Osteoblast (primary cell): ENCODE data around the gene IFT80. TPM values are rescaled to one million over a fixed set of nuclear protein-coding genes. Genes with fewer than 3 reads are reported as not detected.

Source experiments
- DNase-seq: peaks from one replicate; pipeline ENCODE4 v3.0.0; 2011; ENCODE audit warnings: low spot score, mixed read lengths; ENCODE audit not compliant: insufficient read length; ENCODE audit errors: missing footprints
- H2AFZ ChIP-seq: 2 replicates; pipeline ENCODE4 v1.6.0; 2011; ENCODE audit warnings: mild to moderate bottlenecking, low read length
- H3K27ac ChIP-seq: 2 replicates; pipeline ENCODE4 v1.5.1; 2011; ENCODE audit warnings: mild to moderate bottlenecking, low read depth, low read length, moderate library complexity
- H3K27me3 ChIP-seq: 2 replicates; pipeline ENCODE4 v1.6.0; 2012; ENCODE audit warnings: mild to moderate bottlenecking, control low read depth, inconsistent platforms, low read length, moderate library complexity; ENCODE audit not compliant: insufficient read depth
- H3K36me3 ChIP-seq: 2 replicates; pipeline ENCODE4 v1.5.1; 2011; ENCODE audit warnings: mild to moderate bottlenecking, low read length, control low read depth, moderate library complexity; ENCODE audit not compliant: insufficient read depth
- H3K4me1 ChIP-seq: 2 replicates; pipeline ENCODE4 v1.5.1; 2011; ENCODE audit warnings: mild to moderate bottlenecking, low read length, control low read depth, moderate library complexity; ENCODE audit not compliant: insufficient read depth
- H3K4me2 ChIP-seq: 2 replicates; pipeline ENCODE4 v1.6.0; 2011; ENCODE audit warnings: mild to moderate bottlenecking, low read length; ENCODE audit not compliant: insufficient read depth
- H3K4me3 ChIP-seq: fragments of 200-600 bp; sonication (generic); 3 replicates; pipeline ENCODE4 v1.5.1; 2012; ENCODE audit warnings: mild to moderate bottlenecking, low read length, inconsistent platforms; ENCODE audit not compliant: insufficient read depth
- H3K79me2 ChIP-seq: 2 replicates; pipeline ENCODE4 v1.6.0; 2012; ENCODE audit warnings: mild to moderate bottlenecking, low read length, control low read depth, inconsistent platforms; ENCODE audit not compliant: insufficient read depth
- H3K9me3 ChIP-seq: 2 replicates; pipeline ENCODE4 v1.5.1; 2011; ENCODE audit warnings: low read depth, low read length, control low read depth
- H4K20me1 ChIP-seq: 2 replicates; pipeline ENCODE4 v1.6.0; 2012; ENCODE audit warnings: mild to moderate bottlenecking, low read length, control low read depth; ENCODE audit not compliant: insufficient read depth
- total RNA-seq: library from RNA; depleted of rRNA; stranded (reverse); fragments of >200 nt; gene quantifications from 2 replicates; pipeline ENCODE4 v1.2.3, GENCODE V29; 2012
- TF ChIP-seq, protein P1 (sequence below): IDR thresholded peaks from 2 replicates; pipeline ENCODE4 v1.5.1; 2011; ENCODE audit warnings: mild to moderate bottlenecking, low read depth, low read length, moderate library complexity; ENCODE audit errors: extremely low read depth

IFT80 gene
- total RNA-seq = 63.0 and 63.6 TPM in 2 replicates

DNA sequence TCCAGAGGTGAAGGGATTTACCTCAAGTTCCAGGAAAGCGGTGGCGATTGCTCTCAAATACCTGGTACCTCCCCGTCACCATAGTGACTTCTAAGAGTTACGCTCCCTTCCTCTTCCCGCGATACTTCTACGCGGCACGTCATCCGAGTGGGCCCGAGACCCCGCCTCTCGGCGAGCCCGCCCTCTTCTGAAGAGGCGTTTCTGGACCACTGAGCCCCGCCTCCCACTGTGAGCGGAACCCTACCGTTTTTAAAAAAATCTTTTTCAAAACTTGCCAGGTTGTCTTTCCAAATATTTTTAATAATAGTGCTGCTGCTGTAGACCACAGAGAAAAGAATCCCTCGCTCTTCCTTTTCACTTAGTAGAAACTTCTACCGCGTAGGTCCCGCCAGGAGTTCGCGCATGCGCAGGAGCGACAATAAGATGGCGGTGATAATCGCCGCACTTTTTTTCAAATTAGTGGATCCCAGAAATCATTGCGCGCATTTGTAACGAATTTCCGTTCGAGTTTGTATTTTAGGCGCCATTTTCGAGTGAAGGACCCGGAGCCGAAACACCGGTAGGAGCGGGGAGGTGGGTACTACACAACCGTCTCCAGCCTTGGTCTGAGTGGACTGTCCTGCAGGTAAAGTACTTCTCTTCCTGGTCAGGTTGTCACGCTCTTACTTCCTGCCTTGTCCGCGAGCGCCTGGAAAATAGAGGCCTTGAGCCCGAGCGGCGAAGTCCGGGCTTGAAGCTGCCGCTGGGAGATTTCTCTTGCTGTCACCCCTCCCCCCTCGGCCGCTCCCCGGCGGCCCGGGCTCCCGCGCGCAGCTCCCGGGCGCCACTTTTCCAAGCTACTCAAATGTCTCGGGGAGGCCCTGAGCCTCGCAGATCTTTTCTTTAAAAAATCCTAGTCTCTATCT is at the start of gene IFT80, which contains the start of gene SMC4:
Gene IFT80, minus strand, starts transcription at position 101 of the 905 bp plus-strand sequence. CDS start 14,625 bp downstream, outside the sequence.
Gene SMC4, plus strand, starts transcription at position 526 of the 905 bp plus-strand sequence. CDS start 1,177 bp downstream, outside the sequence.
- peak within 1 kb of the TSS; percentile 93 for H3K4me3 ChIP-seq
- H3K27me3 ChIP-seq = no peaks in the 10 kb centered on the region
- H3K4me1 ChIP-seq = peaks cover 26% of the 10 kb centered on the region
- TF ChIP-seq, protein P1, sequence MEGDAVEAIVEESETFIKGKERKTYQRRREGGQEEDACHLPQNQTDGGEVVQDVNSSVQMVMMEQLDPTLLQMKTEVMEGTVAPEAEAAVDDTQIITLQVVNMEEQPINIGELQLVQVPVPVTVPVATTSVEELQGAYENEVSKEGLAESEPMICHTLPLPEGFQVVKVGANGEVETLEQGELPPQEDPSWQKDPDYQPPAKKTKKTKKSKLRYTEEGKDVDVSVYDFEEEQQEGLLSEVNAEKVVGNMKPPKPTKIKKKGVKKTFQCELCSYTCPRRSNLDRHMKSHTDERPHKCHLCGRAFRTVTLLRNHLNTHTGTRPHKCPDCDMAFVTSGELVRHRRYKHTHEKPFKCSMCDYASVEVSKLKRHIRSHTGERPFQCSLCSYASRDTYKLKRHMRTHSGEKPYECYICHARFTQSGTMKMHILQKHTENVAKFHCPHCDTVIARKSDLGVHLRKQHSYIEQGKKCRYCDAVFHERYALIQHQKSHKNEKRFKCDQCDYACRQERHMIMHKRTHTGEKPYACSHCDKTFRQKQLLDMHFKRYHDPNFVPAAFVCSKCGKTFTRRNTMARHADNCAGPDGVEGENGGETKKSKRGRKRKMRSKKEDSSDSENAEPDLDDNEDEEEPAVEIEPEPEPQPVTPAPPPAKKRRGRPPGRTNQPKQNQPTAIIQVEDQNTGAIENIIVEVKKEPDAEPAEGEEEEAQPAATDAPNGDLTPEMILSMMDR = no peak
- no peaks in the 10 kb centered on the region for H3K36me3 ChIP-seq
- peak within 1 kb of the TSS; percentile 94 for H3K27ac ChIP-seq
- DNase-seq = peak; percentile 97
- peak within 1 kb of the TSS; percentile 99 for H2AFZ ChIP-seq
- peak within 1 kb of the TSS; percentile 95 for H3K4me2 ChIP-seq
- H3K79me2 ChIP-seq = peaks cover 82% of the 10 kb centered on the region
- H4K20me1 ChIP-seq = no peaks in the 10 kb centered on the region
- H3K9me3 ChIP-seq = no peaks in the 10 kb centered on the region

DNA sequence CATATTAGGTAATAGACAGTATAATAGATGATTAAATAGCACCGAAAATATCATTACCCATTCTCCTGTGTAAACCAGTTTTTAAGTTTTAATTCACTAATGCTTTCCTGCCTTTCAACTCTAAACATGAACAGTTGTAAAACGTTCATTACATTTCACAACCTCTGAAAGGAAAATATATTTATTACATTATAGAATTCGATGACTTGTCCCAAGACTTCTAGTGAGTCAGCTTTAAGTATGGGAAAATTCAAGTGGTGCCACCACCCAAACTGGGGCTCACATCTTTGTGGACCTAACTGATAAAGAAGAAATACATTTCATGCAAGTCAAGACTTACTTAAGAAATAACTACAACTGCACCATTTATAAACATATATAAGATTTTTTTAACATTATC is 48.5 kb upstream of the IFT80 start:
- peak; percentile 79 for DNase-seq
- H3K9me3 ChIP-seq = no peaks in the 10 kb centered on the region
- H3K27ac ChIP-seq = peak overlapping the region; percentile 89
- peaks cover 37% of the 10 kb centered on the region for H3K4me1 ChIP-seq
- peaks cover 16% of the 10 kb centered on the region for H3K36me3 ChIP-seq
- peak overlapping the region; percentile 75 for H3K4me3 ChIP-seq
- no peak overlapping the region for H2AFZ ChIP-seq
- TF ChIP-seq, protein P1 = no peak
- peaks cover 68% of the 10 kb centered on the region for H3K79me2 ChIP-seq
- no peaks in the 10 kb centered on the region for H4K20me1 ChIP-seq
- H3K27me3 ChIP-seq = no peaks in the 10 kb centered on the region
- peak overlapping the region; percentile 86 for H3K4me2 ChIP-seq

DNA sequence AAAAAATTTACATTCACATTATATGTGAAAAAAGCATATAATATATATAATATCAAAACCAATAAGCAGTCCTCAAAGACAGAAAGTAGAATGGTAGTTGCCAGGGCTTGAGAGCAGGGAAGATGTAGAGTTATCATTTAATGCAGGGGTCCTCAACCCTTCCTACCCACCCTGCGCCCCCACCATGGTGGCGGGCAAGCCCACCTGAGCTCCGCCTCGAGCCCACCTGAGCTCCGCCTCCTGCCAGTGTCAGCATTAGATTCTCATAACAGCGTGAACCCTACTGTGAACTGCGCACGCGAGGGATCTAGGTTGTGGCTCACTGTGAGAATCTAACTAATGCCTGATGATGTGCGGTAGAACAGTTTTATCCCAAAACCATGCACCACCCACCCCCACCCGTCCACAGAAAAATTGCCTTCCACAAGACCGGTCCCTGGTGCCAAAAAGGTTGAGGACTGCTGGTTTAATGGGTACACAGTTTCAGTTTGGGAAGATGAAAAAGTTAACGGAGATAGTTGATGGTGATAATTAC is 47.6 kb upstream of the IFT80 start:
- Histone ChIP-seq H3K9me3 (no peaks in the 10 kb centered on the region), H3K27ac (peak overlapping the region; percentile 89), H3K4me3 (no peak overlapping the region), H3K79me2 (peaks cover 72% of the 10 kb centered on the region), H4K20me1 (no peaks in the 10 kb centered on the region), H3K4me2 (peak overlapping the region; percentile 86), H2AFZ (no peak overlapping the region), H3K36me3 (peaks cover 16% of the 10 kb centered on the region), H3K27me3 (no peaks in the 10 kb centered on the region), H3K4me1 (peaks cover 42% of the 10 kb centered on the region)
- DNase-seq = no peak
- TF ChIP-seq, protein P1 = no peak

DNA sequence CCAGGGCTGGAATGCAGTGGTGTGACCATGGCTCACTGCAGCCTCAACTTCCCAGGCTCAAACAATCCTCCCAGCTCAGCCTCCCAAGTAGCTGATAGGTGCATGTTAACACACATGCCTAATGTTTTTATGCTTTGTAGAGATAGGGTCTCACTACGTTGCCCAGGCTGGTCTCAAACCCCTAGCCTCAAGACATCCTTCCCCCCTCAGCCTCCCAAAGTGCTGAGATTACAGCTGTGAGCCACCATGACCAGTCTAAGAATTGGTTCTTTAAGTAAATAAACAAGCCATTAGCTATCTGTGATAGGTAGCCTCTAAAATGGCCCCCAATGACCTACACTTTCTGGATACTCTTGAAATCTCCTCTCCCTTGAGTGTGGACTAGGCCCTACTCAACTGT is 46.8 kb upstream of the IFT80 start:
- Histone ChIP-seq H3K4me3 (no peak overlapping the region), H3K27me3 (no peaks in the 10 kb centered on the region), H3K36me3 (peaks cover 16% of the 10 kb centered on the region), H3K4me1 (peaks cover 39% of the 10 kb centered on the region), H3K9me3 (no peaks in the 10 kb centered on the region), H3K4me2 (peak overlapping the region; percentile 15), H2AFZ (no peak overlapping the region), H3K79me2 (peaks cover 78% of the 10 kb centered on the region), H3K27ac (no peak overlapping the region), H4K20me1 (peaks cover 3% of the 10 kb centered on the region)
- no peak for DNase-seq
- TF ChIP-seq, protein P1 = no peak
